KMS-11 (cell line): ENCODE data around the gene PHLDA2.

ENCODE experiments used
- H2AFZ ChIP-seq: fragments of 200-600 bp; sonication (generic); 2 replicates; pipeline ENCODE4 v1.6.1; 2016; ENCODE audit warnings: antibody characterized with exemption, mixed run types, low read depth
- H3K27ac ChIP-seq: fragments of 200-600 bp; sonication (generic); 2 replicates; pipeline ENCODE4 v1.6.1; 2016; ENCODE audit warnings: mild to moderate bottlenecking, mixed run types
- H3K27me3 ChIP-seq: fragments of 200-600 bp; sonication (generic); 2 replicates; pipeline ENCODE4 v1.6.1; 2017; ENCODE audit warnings: mild to moderate bottlenecking, low read depth, mixed run types, moderate library complexity; ENCODE audit not compliant: insufficient read depth
- H3K36me3 ChIP-seq: fragments of 200-600 bp; sonication (generic); 2 replicates; pipeline ENCODE4 v1.6.1; 2017; ENCODE audit warnings: mild to moderate bottlenecking, mixed run types; ENCODE audit not compliant: insufficient read depth
- H3K4me1 ChIP-seq: fragments of 200-600 bp; sonication (generic); 2 replicates; pipeline ENCODE4 v1.6.1; 2016; ENCODE audit warnings: mild to moderate bottlenecking, low read depth, mixed run types; ENCODE audit not compliant: poor library complexity, severe bottlenecking
- H3K4me2 ChIP-seq: fragments of 200-600 bp; sonication (generic); 2 replicates; pipeline ENCODE4 v1.7.0; 2016; ENCODE audit warnings: mild to moderate bottlenecking, mixed run types
- H3K4me3 ChIP-seq: fragments of 200-600 bp; sonication (generic); IDR thresholded peaks from 2 replicates; pipeline ENCODE4 v1.6.1; 2017; ENCODE audit warnings: low read depth, low read length, mixed read lengths; ENCODE audit not compliant: insufficient read depth
- H3K79me2 ChIP-seq: fragments of 200-600 bp; sonication (generic); 2 replicates; pipeline ENCODE4 v1.6.1; 2016; ENCODE audit warnings: low read depth, mixed run types; ENCODE audit not compliant: insufficient read depth
- H3K9ac ChIP-seq: fragments of 200-600 bp; sonication (generic); 2 replicates; pipeline ENCODE4 v1.6.1; 2016; ENCODE audit warnings: mild to moderate bottlenecking, mixed run types
- H4K20me1 ChIP-seq: fragments of 200-600 bp; sonication (generic); 2 replicates; pipeline ENCODE4 v1.6.1; 2016; ENCODE audit warnings: mild to moderate bottlenecking, mixed run types; ENCODE audit not compliant: insufficient read depth
- TF ChIP-seq, protein P1 (sequence below): fragments of 200-600 bp; sonication (generic); conservative IDR thresholded peaks from 2 replicates; pipeline ENCODE4 v1.6.1; 2017; ENCODE audit warnings: low read depth, mild to moderate bottlenecking, antibody characterized with exemption, low read length, moderate library complexity, mixed read lengths

The PHLDA2 gene

DNA sequence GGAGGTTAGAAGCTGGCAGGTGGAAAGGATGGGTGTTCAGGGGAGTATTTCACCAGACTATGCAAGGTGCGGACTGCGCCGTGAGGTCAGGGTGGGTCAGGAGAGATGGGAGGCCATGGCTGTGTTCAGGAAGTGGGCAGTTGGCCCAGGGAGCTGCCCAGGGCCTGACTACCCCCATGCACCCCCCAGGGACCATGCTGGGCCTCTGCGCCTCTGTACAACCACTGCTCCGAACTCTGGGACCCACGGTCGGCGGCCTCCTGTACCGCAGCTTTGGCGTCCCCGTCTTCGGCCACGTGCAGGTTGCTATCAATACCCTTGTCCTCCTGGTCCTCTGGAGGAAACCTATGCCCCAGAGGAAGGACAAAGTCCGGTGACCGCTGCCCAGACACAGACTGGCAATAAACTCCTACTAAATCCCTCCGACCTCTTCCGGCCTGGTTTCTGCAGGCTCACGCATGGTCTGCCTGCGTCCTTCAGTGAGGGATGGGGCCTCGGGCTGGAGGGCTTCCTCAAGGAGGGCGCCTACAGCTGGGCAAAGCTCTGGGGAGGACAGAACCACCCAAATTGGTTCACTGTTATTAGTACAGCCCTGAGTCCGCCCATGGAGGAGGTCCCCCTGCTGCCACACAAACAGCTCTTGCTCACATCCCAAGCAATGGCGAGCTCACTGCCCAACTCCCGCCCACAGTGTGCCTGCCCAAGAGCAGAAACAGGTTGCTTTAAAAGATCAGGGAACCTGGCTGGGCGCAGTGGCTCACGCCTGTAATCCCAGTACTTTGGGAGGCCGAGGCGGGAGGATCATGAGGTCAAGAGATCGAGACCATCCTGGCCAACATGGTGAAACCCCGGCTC lies 4.2 kb downstream of the PHLDA2 start:
- H3K4me1 ChIP-seq: peaks cover 3% of the 10 kb centered on the region
- peaks cover 28% of the 10 kb centered on the region for H3K27me3 ChIP-seq
- no peak overlapping the region for H3K4me2 ChIP-seq
- H3K4me3 ChIP-seq: no peak overlapping the region
- no peak overlapping the region for H3K27ac ChIP-seq
- no peaks in the 10 kb centered on the region for H3K36me3 ChIP-seq
- TF ChIP-seq, protein P1, sequence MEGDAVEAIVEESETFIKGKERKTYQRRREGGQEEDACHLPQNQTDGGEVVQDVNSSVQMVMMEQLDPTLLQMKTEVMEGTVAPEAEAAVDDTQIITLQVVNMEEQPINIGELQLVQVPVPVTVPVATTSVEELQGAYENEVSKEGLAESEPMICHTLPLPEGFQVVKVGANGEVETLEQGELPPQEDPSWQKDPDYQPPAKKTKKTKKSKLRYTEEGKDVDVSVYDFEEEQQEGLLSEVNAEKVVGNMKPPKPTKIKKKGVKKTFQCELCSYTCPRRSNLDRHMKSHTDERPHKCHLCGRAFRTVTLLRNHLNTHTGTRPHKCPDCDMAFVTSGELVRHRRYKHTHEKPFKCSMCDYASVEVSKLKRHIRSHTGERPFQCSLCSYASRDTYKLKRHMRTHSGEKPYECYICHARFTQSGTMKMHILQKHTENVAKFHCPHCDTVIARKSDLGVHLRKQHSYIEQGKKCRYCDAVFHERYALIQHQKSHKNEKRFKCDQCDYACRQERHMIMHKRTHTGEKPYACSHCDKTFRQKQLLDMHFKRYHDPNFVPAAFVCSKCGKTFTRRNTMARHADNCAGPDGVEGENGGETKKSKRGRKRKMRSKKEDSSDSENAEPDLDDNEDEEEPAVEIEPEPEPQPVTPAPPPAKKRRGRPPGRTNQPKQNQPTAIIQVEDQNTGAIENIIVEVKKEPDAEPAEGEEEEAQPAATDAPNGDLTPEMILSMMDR: no peak
- H3K79me2 ChIP-seq: no peaks in the 10 kb centered on the region
- H3K9ac ChIP-seq: no peak overlapping the region
- H4K20me1 ChIP-seq: no peaks in the 10 kb centered on the region
- H2AFZ ChIP-seq: no peak overlapping the region

DNA sequence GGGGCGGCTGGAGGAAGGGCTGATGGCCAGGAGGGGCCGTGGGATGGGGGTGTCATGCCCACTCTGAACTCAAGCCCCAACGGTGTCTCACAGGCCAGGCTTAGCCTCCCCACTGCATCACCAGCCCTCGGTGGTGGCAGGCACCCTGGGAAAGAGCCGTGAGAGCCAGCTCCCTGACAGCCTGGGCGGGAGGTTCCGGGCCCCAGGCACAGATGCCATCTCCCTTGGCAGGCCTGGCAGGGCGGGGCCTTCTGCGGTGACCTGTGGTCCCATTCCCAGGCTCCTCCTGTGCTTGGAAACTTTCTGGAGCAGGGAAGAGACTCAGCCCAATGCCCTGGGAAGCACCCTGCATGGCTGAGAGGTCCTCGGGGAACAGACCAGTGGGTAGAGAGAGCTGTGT lies 4.8 kb downstream of the PHLDA2 start:
- Histone ChIP-seq H3K27ac (no peak overlapping the region), H3K27me3 (peaks cover 28% of the 10 kb centered on the region), H3K36me3 (no peaks in the 10 kb centered on the region), H3K4me3 (no peak overlapping the region), H3K79me2 (no peaks in the 10 kb centered on the region), H4K20me1 (no peaks in the 10 kb centered on the region), H2AFZ (no peak overlapping the region), H3K9ac (no peak overlapping the region), H3K4me2 (no peak overlapping the region), H3K4me1 (no peaks in the 10 kb centered on the region)
- TF ChIP-seq, protein P1: no peak

DNA sequence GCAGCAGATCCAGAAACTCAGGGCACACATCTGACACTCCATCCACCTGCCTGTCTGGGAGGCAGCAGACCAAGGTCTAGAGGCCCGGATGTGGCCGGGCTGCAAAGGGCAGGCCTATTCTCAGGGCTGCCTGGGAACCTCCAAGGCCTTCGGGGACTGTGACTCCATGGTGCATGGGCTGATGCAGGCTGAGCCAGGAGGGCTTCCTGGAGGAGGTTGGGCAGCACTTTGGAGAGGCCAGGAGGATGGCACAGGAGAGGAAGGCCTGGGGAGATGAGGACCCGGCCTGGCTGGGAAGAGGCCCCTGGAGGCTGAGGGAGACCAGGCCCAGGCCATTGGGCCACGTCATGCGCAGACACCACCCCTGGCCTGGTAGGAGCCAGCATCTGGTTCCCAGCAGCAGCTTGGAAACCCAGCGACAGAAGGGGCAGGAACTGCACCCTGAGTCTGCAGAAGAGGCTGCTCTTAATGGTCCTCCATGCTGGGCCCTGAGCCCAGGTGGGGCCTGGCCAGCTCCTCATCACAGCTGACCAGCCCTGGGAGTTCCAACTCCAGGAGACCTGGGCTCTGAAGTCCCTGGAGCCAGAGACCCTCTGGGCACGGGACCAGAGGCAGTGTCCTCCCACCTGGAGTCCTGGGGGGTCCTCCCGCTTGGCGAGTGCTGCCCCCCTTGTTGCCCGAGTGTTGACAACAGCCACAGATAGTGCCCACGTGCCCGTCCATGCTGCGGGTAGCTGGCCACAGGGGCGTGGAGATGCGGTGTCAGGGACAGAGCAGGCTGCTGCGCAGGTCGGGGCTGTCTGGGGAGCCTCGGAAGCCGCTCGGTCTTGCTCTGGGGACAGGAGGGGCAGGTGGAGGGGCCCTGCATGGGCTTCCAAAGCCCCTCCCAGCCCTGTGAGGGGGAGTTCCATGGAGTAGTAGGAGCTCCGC lies 5.5 kb downstream of the PHLDA2 start:
- Histone ChIP-seq H3K4me1 (no peaks in the 10 kb centered on the region), H2AFZ (no peak overlapping the region), H3K79me2 (no peaks in the 10 kb centered on the region), H3K4me2 (no peak overlapping the region), H3K27ac (no peak overlapping the region), H4K20me1 (no peaks in the 10 kb centered on the region), H3K9ac (no peak overlapping the region), H3K36me3 (no peaks in the 10 kb centered on the region), H3K4me3 (no peak overlapping the region), H3K27me3 (peaks cover 28% of the 10 kb centered on the region; the same call in 1 of the 2 replicates)
- TF ChIP-seq, protein P1: no peak

DNA sequence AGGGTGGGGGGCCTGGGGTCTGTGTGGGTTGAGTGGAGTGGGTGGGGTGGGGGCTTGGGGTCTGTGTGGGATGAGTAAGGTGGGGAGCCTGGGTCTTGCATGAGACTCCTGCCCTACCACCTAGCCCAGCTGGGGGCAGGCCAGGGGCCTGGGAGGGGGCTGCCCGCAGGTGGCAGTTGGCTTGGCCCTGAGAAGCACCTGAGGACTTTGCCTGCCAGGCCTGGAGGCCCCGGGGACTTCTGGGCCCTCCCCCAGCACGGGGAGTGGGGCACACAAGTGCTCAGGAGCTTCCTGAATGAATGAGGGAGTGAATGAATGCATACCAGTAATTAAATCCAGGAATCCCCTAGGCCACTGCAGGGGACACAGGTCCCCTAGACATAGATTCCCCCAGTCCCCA lies 6.6 kb downstream of the PHLDA2 start:
- H3K79me2 ChIP-seq: no peaks in the 10 kb centered on the region
- no peak overlapping the region for H3K4me2 ChIP-seq
- no peak overlapping the region for H3K27ac ChIP-seq
- H3K4me1 ChIP-seq: no peaks in the 10 kb centered on the region
- no peak overlapping the region for H3K4me3 ChIP-seq
- no peaks in the 10 kb centered on the region for H3K36me3 ChIP-seq
- H4K20me1 ChIP-seq: no peaks in the 10 kb centered on the region
- H3K27me3 ChIP-seq: peaks cover 18% of the 10 kb centered on the region; the same call in 1 of the 2 replicates
- TF ChIP-seq, protein P1: no peak
- H2AFZ ChIP-seq: no peak overlapping the region
- H3K9ac ChIP-seq: no peak overlapping the region
